ENCODE results near the gene CBX8. TPM values are rescaled to one million over a fixed set of nuclear protein-coding genes. Genes with fewer than 3 reads are reported as not detected.

CBX8 gene
- total and polyA plus RNA-seq, 2 donors (not counting 3 experiments of a cell fraction or from before 2014, with no cell fraction given): 0.69 to 3.1 TPM

DNA sequence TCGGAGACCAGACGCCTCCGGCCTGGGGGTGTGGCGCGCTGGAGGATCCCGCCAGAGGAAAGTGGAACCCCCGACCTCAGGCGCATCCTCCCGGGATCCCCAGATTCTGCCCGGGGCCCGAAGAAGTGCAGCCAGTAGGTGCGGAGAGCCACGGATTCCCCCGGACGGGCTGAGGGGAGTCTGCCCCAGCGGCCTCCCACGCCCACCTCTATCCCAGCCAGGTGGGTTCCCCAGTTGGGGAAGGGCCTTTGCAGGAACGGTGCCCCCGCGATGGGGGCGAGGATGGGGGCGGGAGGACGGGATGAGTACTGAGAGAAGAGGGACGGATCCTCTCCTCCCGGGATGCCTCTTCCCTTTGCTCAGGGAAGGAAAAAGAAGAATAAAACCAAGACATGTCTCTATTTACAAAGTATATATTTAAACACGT is 5.1 kb downstream of the CBX8 start:
- H3K4me3 ChIP-seq (replicated peaks in 1 of 3; ENCODE audit: insufficient read depth in 1 of 3, low read depth in 1 of 3, low read length in 3 of 3): no peak overlapping the region
- no peaks in the 10 kb centered on the region for H3K79me2 ChIP-seq (ENCODE audit: control insufficient read depth, insufficient read depth, low read length)
- CTCF ChIA-PET: interaction anchor here (0.6 to 3.5 kb wide), 4 partner anchors 46 to 84 kb away, joined by 4 to 20 read pairs (median 4); no protein-coding TSS in a partner anchor
- H3K4me2 ChIP-seq (ENCODE audit: insufficient read depth, low read length): no peak overlapping the region
- DNase-seq (ENCODE audit: low read depth, low spot score): no peak
- BruUV-seq (replicated peaks): no TSS peak
- POLR2A ChIA-PET: no interaction called here
- H3K27ac ChIP-seq (ENCODE audit: insufficient read depth, low read depth, low read length): no peak overlapping the region
- H3K9ac ChIP-seq (replicated peaks; ENCODE audit: extremely low read depth, insufficient read depth, low read length): no peak overlapping the region
- TF ChIP-seq EZH2 (IDR thresholded peaks at IDR 0.05; ENCODE audit: borderline replicate concordance, low read depth, low read length, severe bottlenecking) (peak; percentile 99), FOS (IDR thresholded peaks at IDR 0.05; ENCODE audit: borderline replicate concordance, insufficient read depth, low read length) (no peak)
- intact Hi-C loops (cut with micrococcal nuclease) (loop anchor here (2.0 kb wide), 1 partner anchor 133 kb away; no protein-coding TSS in a partner anchor), dilution Hi-C loops (cut with MboI; ENCODE audit: extremely low pct_ligation_motif_present, low sequenced_read_pairs) (no loop called here)
- peaks cover 10% of the 10 kb centered on the region for H3K4me1 ChIP-seq (ENCODE audit: control insufficient read depth, extremely low read depth, insufficient read depth, low read length)
- no peaks in the 10 kb centered on the region for H3K9me3 ChIP-seq (replicated peaks; ENCODE audit: control insufficient read depth, insufficient read depth, low read length)
- no peaks in the 10 kb centered on the region for H4K20me1 ChIP-seq (replicated peaks; ENCODE audit: control insufficient read depth, extremely low read depth, insufficient read depth, low read length)
- no peaks in the 10 kb centered on the region for H3K36me3 ChIP-seq (ENCODE audit: control insufficient read depth in 2 of 2, extremely low read depth in 1 of 2, insufficient read depth in 2 of 2, low read length in 2 of 2)
- FAIRE-seq: no peak
- no peak overlapping the region for H2AFZ ChIP-seq (ENCODE audit: low read depth, low read length)
- H3K27me3 ChIP-seq (ENCODE audit: control insufficient read depth in 2 of 2, insufficient read depth in 2 of 2, low read length in 2 of 2): peaks cover 39 to 57% of the 10 kb centered on the region in 2 experiments
- H3K9me1 ChIP-seq (replicated peaks; ENCODE audit: control insufficient read depth, extremely low read depth, insufficient read depth, low read length): no peaks in the 10 kb centered on the region

DNA sequence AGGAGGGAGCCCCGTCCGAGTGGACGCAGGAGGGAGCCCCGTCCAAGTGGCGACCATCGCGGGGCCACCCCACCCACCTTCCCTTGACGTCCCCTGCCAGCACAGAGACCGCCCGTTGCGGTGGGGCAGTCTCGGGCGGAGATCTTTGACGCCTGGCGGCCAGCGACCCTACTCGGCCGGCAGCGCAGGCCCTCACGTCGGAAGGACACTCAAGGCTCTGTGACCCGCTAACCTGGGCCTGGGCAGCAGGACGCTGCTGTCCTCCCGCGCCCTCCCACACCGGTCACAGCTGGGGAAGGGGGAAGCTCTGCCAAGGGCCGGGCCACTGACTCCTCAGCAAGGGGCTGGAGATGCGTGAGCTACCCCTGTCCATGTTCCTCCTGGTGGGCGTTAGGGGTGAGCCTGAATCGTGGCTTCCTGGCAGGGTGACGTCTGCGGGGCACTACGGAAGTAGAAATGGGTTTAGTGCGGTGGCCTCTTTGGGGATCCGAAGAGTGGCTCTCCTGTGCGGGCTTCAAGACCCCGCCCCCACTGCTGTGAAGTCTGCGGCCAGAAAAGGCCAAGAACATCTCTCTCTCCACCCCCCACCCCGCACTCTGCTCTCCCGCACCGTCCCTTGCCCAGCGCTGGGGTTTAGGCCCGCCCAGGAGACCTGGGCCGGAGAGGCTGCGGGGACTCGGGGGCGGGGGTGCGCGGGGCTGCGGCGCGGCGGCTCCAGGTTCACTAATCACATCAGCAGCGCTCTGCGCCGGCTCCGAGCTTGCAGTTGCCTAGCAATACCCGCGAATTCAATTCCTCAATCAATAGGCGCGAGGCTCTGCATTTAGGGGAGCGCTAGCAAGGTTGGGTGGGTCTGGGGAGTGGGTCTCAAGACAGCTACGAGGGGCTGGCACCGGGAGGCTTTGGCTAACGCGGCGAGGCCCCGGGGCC is 5.8 kb downstream of the CBX8 start:
- peaks cover 6% of the 10 kb centered on the region for H3K4me1 ChIP-seq (ENCODE audit: control insufficient read depth, extremely low read depth, insufficient read depth, low read length)
- no peaks in the 10 kb centered on the region for H3K9me1 ChIP-seq (replicated peaks; ENCODE audit: control insufficient read depth, extremely low read depth, insufficient read depth, low read length)
- H3K79me2 ChIP-seq (ENCODE audit: control insufficient read depth, insufficient read depth, low read length): no peaks in the 10 kb centered on the region
- H3K4me2 ChIP-seq (ENCODE audit: insufficient read depth, low read length): no peak overlapping the region
- FAIRE-seq (no peak), DNase-seq (ENCODE audit: low read depth, low spot score) (no peak)
- no peaks in the 10 kb centered on the region for H3K36me3 ChIP-seq (ENCODE audit: control insufficient read depth in 2 of 2, extremely low read depth in 1 of 2, insufficient read depth in 2 of 2, low read length in 2 of 2)
- no peak overlapping the region for H2AFZ ChIP-seq (ENCODE audit: low read depth, low read length)
- dilution Hi-C loops (cut with MboI; ENCODE audit: extremely low pct_ligation_motif_present, low sequenced_read_pairs): no loop called here
- no peaks in the 10 kb centered on the region for H4K20me1 ChIP-seq (replicated peaks; ENCODE audit: control insufficient read depth, extremely low read depth, insufficient read depth, low read length)
- H3K4me3 ChIP-seq (replicated peaks in 1 of 3; ENCODE audit: insufficient read depth in 1 of 3, low read depth in 1 of 3, low read length in 3 of 3): no peak overlapping the region
- CTCF ChIA-PET: interaction anchor here (0.6 to 3.5 kb wide), 12 partner anchors 14 to 217 kb away, joined by 3 to 20 read pairs (median 4); partner anchors contain the start of gene CBX4
- no peak overlapping the region for H3K9ac ChIP-seq (replicated peaks; ENCODE audit: extremely low read depth, insufficient read depth, low read length)
- no TSS peak for BruUV-seq (replicated peaks)
- intact Hi-C loops (cut with micrococcal nuclease): loop anchor here (1.0 to 2.0 kb wide), 3 partner anchors 44 to 200 kb away; no protein-coding TSS in a partner anchor
- TF ChIP-seq POLR2A (IDR thresholded peaks at IDR 0.05; ENCODE audit: low read depth, low read length): no peak
- no peak for TF ChIP-seq POLR2AphosphoS5 (IDR thresholded peaks at IDR 0.05; ENCODE audit: insufficient read depth, low read depth, low read length)
- TF ChIP-seq, protein P1, sequence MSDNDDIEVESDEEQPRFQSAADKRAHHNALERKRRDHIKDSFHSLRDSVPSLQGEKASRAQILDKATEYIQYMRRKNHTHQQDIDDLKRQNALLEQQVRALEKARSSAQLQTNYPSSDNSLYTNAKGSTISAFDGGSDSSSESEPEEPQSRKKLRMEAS (IDR thresholded peaks at IDR 0.05; ENCODE audit: insufficient read depth, insufficient read length): no peak
- peak; percentile 91 for TF ChIP-seq EZH2 (IDR thresholded peaks at IDR 0.05; ENCODE audit: borderline replicate concordance, low read depth, low read length, severe bottlenecking)
- H3K27ac ChIP-seq (ENCODE audit: insufficient read depth, low read depth, low read length): no peak overlapping the region
- POLR2A ChIA-PET: no interaction called here
- peaks cover 40 to 57% of the 10 kb centered on the region in 2 experiments for H3K27me3 ChIP-seq (ENCODE audit: control insufficient read depth in 2 of 2, insufficient read depth in 2 of 2, low read length in 2 of 2)
- no peaks in the 10 kb centered on the region for H3K9me3 ChIP-seq (replicated peaks; ENCODE audit: control insufficient read depth, insufficient read depth, low read length)
